OCI-LY7 (cell line): ENCODE data around the gene ZBP1. TPM values are rescaled to one million over a fixed set of nuclear protein-coding genes. Genes with fewer than 3 reads are reported as not detected.

ENCODE experiments used
- BruUV-seq: library from RNA; stranded (reverse); fragments of 400-500 nt; replicated peaks from 2 replicates; lab custom pipeline; 2021; lab: Mats Ljungman, UMichigan
- CTCF ChIA-PET: fragments of 300-600 bp; sonication (Branson Sonifier 250); formaldehyde crosslinking; loops from one replicate; lab custom pipeline; 2022; ENCODE audit warnings: antibody characterized with exemption; ENCODE audit not compliant: unreplicated experiment; lab: Charles Lee
- POLR2A ChIA-PET: fragments of 300-600 bp; sonication (Branson Sonifier 250); formaldehyde crosslinking; loops from one replicate; lab custom pipeline; 2022; ENCODE audit warnings: antibody characterized with exemption; lab: Charles Lee
- DNase-seq: peaks from one replicate; pipeline ENCODE4 v3.0.0-alpha.2; 2015; ENCODE audit warnings: low spot score
- H2AFZ ChIP-seq: fragments of 200-600 bp; sonication (generic), shearing (Covaris generic); 2 replicates; pipeline ENCODE4 v1.6.1; 2014; ENCODE audit warnings: mild to moderate bottlenecking, antibody characterized with exemption, low read length, moderate library complexity
- H3K27ac ChIP-seq: fragments of 200-600 bp; sonication (generic); 2 replicates; pipeline ENCODE4 v1.5.1; 2014; ENCODE audit warnings: mixed run types, low read depth, mild to moderate bottlenecking, moderate library complexity, low read length, inconsistent platforms; ENCODE audit not compliant: poor library complexity, severe bottlenecking
- H3K36me3 ChIP-seq: fragments of 200-600 bp; sonication (generic); 2 replicates; pipeline ENCODE4 v1.6.1; 2014; ENCODE audit warnings: mild to moderate bottlenecking, antibody characterized with exemption, low read length, moderate library complexity, mixed read lengths; ENCODE audit not compliant: insufficient read depth
- H3K4me1 ChIP-seq: fragments of 200-600 bp; sonication (generic); 2 replicates; pipeline ENCODE4 v1.5.1; 2014; ENCODE audit warnings: mild to moderate bottlenecking, low read length; ENCODE audit not compliant: insufficient read depth, poor library complexity, severe bottlenecking
- H3K4me2 ChIP-seq: fragments of 200-600 bp; sonication (generic); 2 replicates; pipeline ENCODE4 v1.6.1; 2014; ENCODE audit warnings: mild to moderate bottlenecking, low read length
- H3K4me3 ChIP-seq: fragments of 200-600 bp; sonication (generic); 2 replicates; pipeline ENCODE4 v1.5.1; 2014; ENCODE audit warnings: mild to moderate bottlenecking, low read depth, low read length; ENCODE audit not compliant: poor library complexity, severe bottlenecking
- H3K79me2 ChIP-seq: fragments of 200-600 bp; sonication (generic); 2 replicates; pipeline ENCODE4 v1.6.1; 2016; ENCODE audit warnings: low read depth, mild to moderate bottlenecking, low read length, moderate library complexity, mixed read lengths; ENCODE audit not compliant: insufficient read depth
- H3K9me2 ChIP-seq: fragments of 200-600 bp; sonication (generic); 2 replicates; pipeline ENCODE4 v1.6.1; 2016; ENCODE audit warnings: mild to moderate bottlenecking, low read length, mixed read lengths; ENCODE audit not compliant: insufficient read depth
- H3K9me3 ChIP-seq: fragments of 200-600 bp; sonication (generic); 2 replicates; pipeline ENCODE4 v1.6.1; 2014; ENCODE audit warnings: mild to moderate bottlenecking, mixed run types, low read length, mixed read lengths
- H4K20me1 ChIP-seq: fragments of 200-600 bp; sonication (generic); 2 replicates; pipeline ENCODE4 v1.6.1; 2014; ENCODE audit warnings: mild to moderate bottlenecking, antibody characterized with exemption, low read length, moderate library complexity, mixed read lengths; ENCODE audit not compliant: insufficient read depth
- CTCF ChIP-seq: fragments of 200-600 bp; sonication (generic); conservative IDR thresholded peaks from 2 replicates; pipeline ENCODE4 v1.5.1; 2014; ENCODE audit warnings: mild to moderate bottlenecking, antibody characterized with exemption, low read length, moderate library complexity, mixed read lengths
- EZH2phosphoT487 ChIP-seq: fragments of 200-600 bp; sonication (generic); IDR thresholded peaks from 2 replicates; pipeline ENCODE4 v1.6.1; 2018; ENCODE audit warnings: low read depth, borderline replicate concordance, mild to moderate bottlenecking, mixed run types, antibody characterized with exemption, low read length, moderate library complexity, mixed read lengths
- intact Hi-C: fragments of 100-400 bp; cut with micrococcal nuclease; formaldehyde crosslinking; loops from one replicate; pipeline ENCODE4 v1.10.0; 2022; ENCODE audit not compliant: unreplicated experiment
- total RNA-seq, 2 experiments: library from RNA; depleted of rRNA in 1 of 2; stranded (reverse); fragments of >200 nt in 1 of 2; shearing (Covaris generic) in 1 of 2; gene quantifications; 2 replicates each; pipeline ENCODE4 v1.2.3, GENCODE V29; 2014 to 2022

The ZBP1 gene
- total RNA-seq, 2 experiments from 2014 or later: 1.5 to 3.7 TPM

DNA sequence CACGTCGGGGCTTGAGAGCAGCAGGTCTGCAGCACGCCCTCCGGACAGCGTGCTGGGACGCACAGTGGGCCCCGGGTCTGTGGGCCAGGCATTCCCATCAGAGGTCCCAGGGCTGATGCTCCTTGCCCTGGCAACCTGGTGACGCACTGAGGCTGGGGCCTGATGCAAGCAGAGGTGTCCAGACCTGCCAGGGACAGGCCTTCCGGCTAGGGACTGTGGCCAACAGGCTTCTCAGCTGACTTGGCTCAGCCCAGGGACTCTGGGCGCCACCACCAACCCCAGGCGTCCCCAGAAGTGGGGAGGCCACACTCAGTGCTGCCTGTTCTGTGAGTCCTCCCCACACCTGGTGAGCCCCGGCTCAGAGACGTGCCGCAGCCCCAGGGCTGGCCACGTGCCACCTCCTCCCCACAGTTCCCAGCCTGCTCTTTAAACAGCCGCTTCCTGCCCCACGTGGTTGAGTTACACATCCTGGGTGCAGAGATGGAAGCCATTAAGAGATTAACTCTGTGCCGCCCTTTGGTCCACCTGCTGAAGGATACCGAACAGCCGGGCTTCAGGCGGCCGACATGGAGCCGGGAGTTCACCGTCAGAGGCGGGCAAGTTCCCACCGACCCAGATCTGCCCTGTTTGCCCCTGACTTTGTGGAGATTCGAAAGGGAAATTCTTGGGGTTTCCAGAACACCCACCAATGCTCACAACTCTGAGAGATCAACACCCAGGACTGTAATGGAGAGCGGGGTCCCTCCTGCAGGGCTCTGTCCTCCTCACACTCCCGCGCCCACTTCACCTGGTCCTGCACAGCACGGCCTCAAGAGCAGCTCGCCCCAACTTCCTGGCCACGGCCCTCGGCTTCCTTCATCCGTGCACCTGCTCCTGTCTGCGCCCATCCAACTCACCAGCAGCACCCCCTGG lies 37.6 kb upstream of the ZBP1 start:
- Histone ChIP-seq H3K27ac (no peak overlapping the region), H3K4me3 (no peak overlapping the region)

DNA sequence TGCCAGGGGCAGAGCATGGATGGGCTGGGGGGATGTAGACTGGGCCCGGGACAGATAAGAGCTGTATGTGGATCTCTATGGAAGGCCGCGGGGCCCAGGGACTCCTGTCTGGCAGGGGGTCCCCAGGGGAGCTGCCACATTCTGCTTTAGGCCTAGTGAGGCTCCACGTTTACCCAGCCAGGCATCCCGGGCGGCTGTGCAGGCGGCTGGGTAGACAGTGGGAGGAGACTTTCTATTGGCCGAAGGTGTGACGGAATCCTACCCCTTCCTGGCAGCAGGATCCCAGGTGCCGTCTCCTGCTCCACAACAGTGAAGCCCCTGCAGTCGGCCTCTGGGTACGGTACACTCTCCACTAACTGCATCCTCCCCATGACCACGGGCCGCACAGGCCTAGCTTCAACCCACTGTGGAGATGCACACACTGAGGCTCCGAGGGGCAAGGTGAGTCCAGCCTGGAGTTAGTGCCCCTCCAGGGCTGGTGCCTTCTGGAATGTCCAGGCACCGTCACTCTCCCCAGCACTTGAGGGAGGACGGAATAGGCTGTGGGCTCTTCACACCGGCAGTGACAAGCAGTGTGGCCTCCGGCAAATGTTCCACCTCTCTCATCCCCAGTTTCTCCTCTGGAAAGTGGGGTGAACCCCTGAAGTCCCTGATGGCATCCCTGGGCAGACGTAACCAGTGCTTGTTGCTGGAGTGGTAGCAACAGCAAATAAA lies 36.8 kb upstream of the ZBP1 start:
- Histone ChIP-seq H3K4me3 (no peak overlapping the region), H3K9me2 (no peaks in the 10 kb centered on the region), H3K27ac (no peak overlapping the region), H3K36me3 (peaks cover 2% of the 10 kb centered on the region; the same call in 1 of the 2 replicates), H3K4me1 (peaks cover 14% of the 10 kb centered on the region), H2AFZ (no peak overlapping the region), H3K4me2 (no peak overlapping the region), H3K9me3 (no peaks in the 10 kb centered on the region), H4K20me1 (no peaks in the 10 kb centered on the region), H3K79me2 (no peaks in the 10 kb centered on the region)
- DNase-seq: no peak
- POLR2A ChIA-PET: interaction anchor here (1.1 kb wide), 1 partner anchor 29 kb away, joined by 3 read pairs; no protein-coding TSS in a partner anchor
- no TSS peak for BruUV-seq
- intact Hi-C loops: no loop called here
- TF ChIP-seq EZH2phosphoT487: no peak
- TF ChIP-seq CTCF: no peak
- CTCF ChIA-PET: no interaction called here

More for the DNA sequence above, 37.6 kb upstream of the ZBP1 start:
- peak; percentile 16 for DNase-seq
- TF ChIP-seq EZH2phosphoT487 (no peak), CTCF (no peak)
- no peak overlapping the region for H2AFZ ChIP-seq
- no peaks in the 10 kb centered on the region for H3K9me3 ChIP-seq
- POLR2A ChIA-PET: no interaction called here
- BruUV-seq: no TSS peak
- peaks cover 14% of the 10 kb centered on the region for H3K4me1 ChIP-seq
- H3K9me2 ChIP-seq: no peaks in the 10 kb centered on the region
- H3K79me2 ChIP-seq: no peaks in the 10 kb centered on the region
- H3K4me2 ChIP-seq: no peak overlapping the region
- CTCF ChIA-PET: no interaction called here
- no peaks in the 10 kb centered on the region for H3K36me3 ChIP-seq
- no peaks in the 10 kb centered on the region for H4K20me1 ChIP-seq
- intact Hi-C loops: no loop called here
